GM18505 (cell line): ENCODE measurements around the gene TTC9.

ENCODE experiments used
- ATAC-seq: cut with Tn5 transposase; IDR thresholded peaks from one replicate; pipeline ENCODE4 v1.9.1; 2021; ENCODE audit not compliant: unreplicated experiment
- POLR2A ChIP-seq: IDR thresholded peaks from 4 replicates; pipeline ENCODE4 v1.6.1; 2011; ENCODE audit warnings: borderline replicate concordance; ENCODE audit not compliant: insufficient read depth, insufficient read length; ENCODE audit errors: extremely low read depth

Gene TTC9

GRCh38 chr14:70654632-70655031, 12.9 kb downstream of the TTC9 start:
- peak; percentile 20 for TF ChIP-seq POLR2A
- ATAC-seq: no peak

DNA sequence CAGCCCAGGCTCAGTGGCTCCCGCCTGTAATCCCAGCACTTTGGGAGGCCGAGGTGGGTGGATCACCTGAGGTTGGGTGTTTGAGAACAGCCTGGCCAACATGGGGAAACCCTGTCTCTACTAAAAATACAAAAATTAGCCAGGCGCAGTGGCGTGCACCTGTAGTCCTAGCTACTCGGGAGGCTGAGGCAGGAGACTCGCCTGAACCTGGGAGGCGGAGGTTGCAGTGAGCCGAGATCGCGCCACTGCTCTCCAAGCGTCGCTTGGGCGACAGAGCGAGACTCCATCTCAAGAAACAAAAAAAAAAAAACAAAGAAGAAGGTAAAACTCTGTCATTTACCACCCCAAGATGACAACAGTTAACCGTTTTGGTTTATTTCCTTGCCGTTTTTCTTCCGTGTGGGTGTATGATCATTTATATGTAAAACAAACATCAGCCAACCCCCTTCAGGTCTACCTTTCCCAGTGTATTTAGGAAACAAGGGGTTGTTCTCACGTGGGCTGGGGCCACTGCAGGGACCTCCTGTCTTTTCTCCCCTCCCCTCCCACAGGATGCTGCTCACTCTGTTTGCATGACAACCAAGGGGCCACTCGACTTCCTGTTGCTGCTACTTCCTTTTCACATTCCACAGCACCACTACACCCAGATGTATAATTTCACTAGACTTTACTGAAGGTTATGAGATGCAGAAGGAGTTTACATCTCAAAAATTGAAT, 13.6 kb downstream of the TTC9 start:
- ATAC-seq: peak; percentile 68

GRCh38 chr14:70658899-70659298, 17.2 kb downstream of the TTC9 start:
- no peak for TF ChIP-seq POLR2A
- ATAC-seq: no peak

More for the DNA sequence above, 13.6 kb downstream of the TTC9 start:
- TF ChIP-seq POLR2A: peak; percentile 37

- no peak for TF ChIP-seq POLR2A
- ATAC-seq: no peak
Observed at GRCh38 chr14:70660967-70661893, 19.5 kb downstream of the TTC9 start.

GRCh38 chr14:70662080-70662479, 20.4 kb downstream of the TTC9 start:
- no peak for TF ChIP-seq POLR2A
- ATAC-seq: no peak

GRCh38 chr14:70662816-70663215, 21.1 kb downstream of the TTC9 start:
- no peak for TF ChIP-seq POLR2A
- ATAC-seq: no peak

GRCh38 chr14:70663707-70664179, 22.0 kb downstream of the TTC9 start:
- ATAC-seq: no peak
- TF ChIP-seq POLR2A: no peak

DNA sequence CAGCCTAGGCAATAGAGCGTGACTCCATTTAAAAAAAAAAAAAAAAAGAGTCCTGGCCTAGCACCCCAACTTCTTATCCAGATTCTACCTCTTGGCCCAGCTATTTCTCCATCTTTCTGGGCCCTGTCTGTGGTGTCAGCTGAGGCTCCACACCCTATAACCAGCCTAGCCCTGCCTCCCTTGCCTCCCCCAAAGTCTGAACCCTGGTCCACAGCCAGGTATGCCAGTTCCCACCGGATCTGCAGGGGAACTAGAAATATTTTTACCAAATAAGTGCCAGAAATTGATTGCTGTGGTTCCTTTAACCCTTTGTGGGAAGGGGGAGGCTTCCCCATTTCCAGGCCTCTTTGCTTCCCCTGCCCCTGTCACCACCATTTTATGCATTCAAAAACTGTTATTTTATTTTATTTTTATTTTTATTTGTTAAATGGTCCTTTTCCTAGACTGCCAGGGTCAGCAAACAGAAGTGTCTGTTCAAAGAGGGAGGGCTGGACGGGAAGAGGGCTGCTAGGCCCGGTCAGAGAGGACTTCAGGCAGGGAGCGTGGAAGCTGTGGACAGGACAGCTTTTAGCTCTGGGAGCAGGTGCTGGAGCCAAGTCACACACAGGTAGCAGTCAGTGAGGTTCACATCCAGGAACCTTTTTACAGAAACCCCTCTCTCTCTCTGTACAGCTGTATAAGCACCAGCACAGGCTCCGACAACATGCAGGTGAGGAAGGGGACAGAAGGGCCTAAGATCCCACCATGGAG, 23.2 kb downstream of the TTC9 start:
- ATAC-seq: peak; percentile 22
- no peak for TF ChIP-seq POLR2A

DNA sequence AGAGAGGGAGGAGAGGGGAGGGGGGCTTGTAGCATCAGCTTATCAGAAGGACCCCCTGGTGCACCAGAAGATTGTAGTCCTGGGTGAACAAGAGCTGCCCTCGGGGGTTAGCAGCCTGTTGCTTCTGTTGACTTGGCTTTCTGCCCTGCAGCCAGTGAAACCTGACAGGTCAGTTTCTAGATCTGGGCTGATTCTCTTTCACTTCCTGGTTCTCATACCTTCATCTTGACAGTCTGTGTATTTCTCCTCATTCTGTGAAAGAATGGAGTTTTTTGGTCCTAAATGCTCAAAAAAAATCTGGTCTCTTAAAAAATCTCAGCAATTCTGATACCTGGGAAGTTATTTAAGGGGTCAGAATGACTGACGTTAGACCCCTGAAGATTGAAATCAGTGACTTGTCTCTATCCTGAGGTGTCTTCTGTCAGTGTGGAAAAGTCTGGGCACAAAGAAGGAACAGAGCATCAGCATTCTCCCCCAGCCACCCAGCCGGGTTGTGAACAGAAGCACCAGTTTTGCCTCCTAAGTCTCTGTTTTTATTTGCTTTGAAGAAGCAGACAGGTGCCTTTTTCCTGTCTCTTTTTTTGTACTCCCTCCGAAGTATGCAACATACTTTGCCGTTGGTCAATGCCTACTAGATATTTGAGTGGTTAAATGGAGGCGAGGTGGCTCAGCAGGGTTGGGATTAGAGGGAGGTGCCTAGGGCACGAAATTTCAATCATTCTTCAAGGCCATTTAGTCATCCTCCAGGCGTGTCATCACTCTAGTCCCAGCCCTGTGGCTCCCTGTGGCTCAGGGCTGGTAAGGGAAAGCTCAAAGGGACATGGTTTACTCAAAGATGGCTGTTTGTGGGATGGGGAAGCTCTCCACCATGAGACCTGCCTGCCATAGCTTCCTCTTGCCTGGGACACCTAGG, 24.0 kb downstream of the TTC9 start:
- peak; percentile 42 for ATAC-seq

DNA sequence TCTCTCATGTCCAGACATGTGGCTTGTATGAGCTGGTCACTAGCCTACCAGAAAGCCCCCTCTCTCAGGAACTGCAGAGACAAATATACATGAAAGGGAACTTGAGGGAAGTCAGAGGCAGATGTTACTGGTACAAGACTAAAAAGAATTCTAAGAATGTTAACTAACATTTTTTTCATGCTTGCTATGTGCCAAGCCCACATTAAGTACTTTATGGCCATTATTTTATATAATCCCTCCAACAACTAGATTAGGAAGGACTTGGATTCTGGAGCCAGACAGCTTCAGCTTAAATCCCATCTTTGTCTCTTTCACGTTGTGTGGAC, 24.6 kb downstream of the TTC9 start:
- no peak for TF ChIP-seq POLR2A
- no peak for ATAC-seq

More for the DNA sequence above, 24.0 kb downstream of the TTC9 start:
- peak; percentile 52 for TF ChIP-seq POLR2A

DNA sequence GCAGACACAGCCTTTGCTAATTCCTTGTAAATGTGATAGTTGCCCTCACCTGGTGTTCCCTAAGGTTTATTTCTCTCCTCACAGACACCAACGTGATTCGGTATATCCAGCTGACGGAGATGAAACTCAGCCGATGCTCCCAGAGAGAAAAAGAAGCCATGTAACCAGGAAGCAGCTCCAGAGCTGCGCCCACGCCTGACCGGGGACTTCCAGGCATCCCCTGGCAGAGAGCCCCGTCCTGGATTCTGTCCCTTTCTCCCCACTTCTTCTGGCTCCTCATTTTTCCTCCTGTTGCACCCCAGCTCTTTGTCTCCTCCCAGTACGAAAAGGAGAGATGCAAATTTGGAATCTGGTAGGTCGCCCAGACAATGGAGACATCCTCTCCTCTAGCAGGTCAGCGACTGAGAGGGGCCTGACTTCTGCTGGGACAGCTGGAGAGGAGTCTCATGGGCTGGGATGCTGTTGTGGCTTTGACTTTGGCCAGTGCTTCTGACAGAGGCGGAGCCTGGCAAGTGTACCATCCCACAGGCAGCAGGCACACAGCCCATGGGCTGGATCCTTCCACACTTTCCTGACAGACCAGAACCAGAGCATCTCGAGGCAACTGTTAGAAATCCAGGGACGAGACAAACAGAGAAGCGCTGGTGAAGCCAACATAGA, 29.4 kb downstream of the TTC9 start:
- no peak for ATAC-seq
- no peak for TF ChIP-seq POLR2A

GRCh38 chr14:70671652-70672644, 30.2 kb downstream of the TTC9 start:
- ATAC-seq: no peak
- TF ChIP-seq POLR2A: no peak
